Endodermal cell (in vitro differentiated cells): ENCODE results near the gene C1orf56. TPM values are rescaled to one million over a fixed set of nuclear protein-coding genes. Genes with fewer than 3 reads are reported as not detected.

ENCODE experiments used
- DNase-seq: peaks from one replicate; pipeline ENCODE4 v3.0.0-alpha.2; 2017
- H3K27ac ChIP-seq: 2 replicates; pipeline ENCODE4 v1.5.1; 2013; ENCODE audit warnings: mild to moderate bottlenecking, low read depth, low read length, moderate library complexity
- H3K27me3 ChIP-seq: 2 replicates; pipeline ENCODE4 v1.6.1; 2013; ENCODE audit warnings: mild to moderate bottlenecking, low read length, moderate library complexity; ENCODE audit not compliant: insufficient read depth, control insufficient read depth, poor library complexity, severe bottlenecking
- H3K36me3 ChIP-seq: 2 replicates; pipeline ENCODE4 v1.7.0; 2013; ENCODE audit warnings: mild to moderate bottlenecking, low read length, moderate library complexity; ENCODE audit not compliant: control insufficient read depth, insufficient read depth
- H3K4me1 ChIP-seq: one replicate; pipeline ENCODE4 v1.7.0; 2013; ENCODE audit warnings: low read length; ENCODE audit not compliant: control insufficient read depth, insufficient read depth
- H3K4me3 ChIP-seq: 2 replicates; pipeline ENCODE4 v1.5.1; 2013; ENCODE audit warnings: mild to moderate bottlenecking, low read length, moderate library complexity
- H3K9ac ChIP-seq: 2 replicates; pipeline ENCODE4 v1.6.1; 2013; ENCODE audit warnings: mild to moderate bottlenecking, low read length, moderate library complexity; ENCODE audit not compliant: poor library complexity, severe bottlenecking; ENCODE audit errors: extremely low read depth
- H3K9me3 ChIP-seq: 2 replicates; pipeline ENCODE4 v1.6.1; 2013; ENCODE audit warnings: mild to moderate bottlenecking, low read length, moderate library complexity; ENCODE audit not compliant: control insufficient read depth
- H3K27ac Mint-ChIP-seq: 2 replicates; pipeline ENCODE4 v1.8.0; 2020; ENCODE audit warnings: mixed read lengths
- H3K27me3 Mint-ChIP-seq: 2 replicates; pipeline ENCODE4 v1.8.0; 2021; ENCODE audit warnings: mild to moderate bottlenecking, mixed read lengths; ENCODE audit not compliant: insufficient read depth
- H3K36me3 Mint-ChIP-seq: 2 replicates; pipeline ENCODE4 v1.8.0; 2020; ENCODE audit warnings: low read depth, mixed read lengths
- H3K4me1 Mint-ChIP-seq: 2 replicates; pipeline ENCODE4 v1.8.0; 2020; ENCODE audit warnings: mixed read lengths
- H3K4me3 Mint-ChIP-seq: 2 replicates; pipeline ENCODE4 v1.8.0; 2020; ENCODE audit warnings: mild to moderate bottlenecking, moderate library complexity, mixed read lengths
- H3K9me3 Mint-ChIP-seq: 2 replicates; pipeline ENCODE4 v1.8.0; 2020; ENCODE audit warnings: mild to moderate bottlenecking, mixed read lengths
- WGBS, 2 experiments: methylation state at CpG; one replicate each; pipeline versions ENCODE4 v1.1.5 to v1.1.7; 2013; ENCODE audit warnings: missing lambda C conversion rate in 2 of 2, mixed read lengths in 1 of 2; ENCODE audit not compliant: insufficient coverage in 1 of 2, insufficient read length in 1 of 2; 5-methylcytosine and 5-hydroxymethylcytosine counted together
- total RNA-seq, 2 donors: library from RNA; stranded (reverse); fragmentation: NEBNext Ultra II Directional in 1 of 2; extraction: Animal tissue kit (Norgen Biotek cat#: 25700) in 1 of 2; gene quantifications; 2 replicates in 1 of 2; 3 replicates in 1 of 2; pipeline ENCODE4 v1.2.1, GENCODE V29; 2021
- TF ChIP-seq, protein P1 (sequence below): fragments of 200-600 bp; sonication (generic); conservative IDR thresholded peaks from 2 replicates; pipeline ENCODE4 v1.5.0; 2021; ENCODE audit warnings: antibody characterized with exemption, mild to moderate bottlenecking

C1orf56 gene
- total RNA-seq, 2 donors from 2014 or later = 4.7 to 6.6 TPM

DNA sequence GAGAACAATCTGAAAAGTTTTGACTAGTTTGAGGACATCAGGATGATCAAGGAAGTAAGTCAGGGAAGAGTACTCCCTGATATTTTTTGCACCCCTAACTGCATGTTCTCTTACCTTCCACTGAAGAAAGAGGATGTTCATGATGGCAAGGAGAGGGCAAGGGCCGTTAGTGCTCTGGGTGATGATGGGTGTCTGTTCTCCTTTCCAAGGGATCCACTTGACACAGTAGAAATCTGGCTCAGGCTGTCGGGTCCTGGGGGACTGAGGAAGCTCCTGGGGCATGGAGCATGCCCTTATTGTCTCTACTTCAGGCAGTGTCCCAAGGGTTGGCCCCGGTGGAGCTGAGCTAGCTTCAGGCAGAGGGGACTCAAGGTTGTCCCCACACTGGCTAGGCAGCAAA lies 45.5 kb upstream of the C1orf56 start:
- Histone ChIP-seq H3K27me3 (no peaks in the 10 kb centered on the region), H3K9ac (no peak overlapping the region), H3K9me3 (no peaks in the 10 kb centered on the region), H3K27ac (no peak overlapping the region), H3K4me3 (no peak overlapping the region), H3K4me1 (peaks cover 2% of the 10 kb centered on the region), H3K36me3 (no peaks in the 10 kb centered on the region)
- DNase-seq = no peak
- WGBS, 2 experiments = 96 to 100% methylated on average over 1 to 3 of the region's 3 CpGs
- no peak overlapping the region for H3K4me3 Mint-ChIP-seq
- H3K4me1 Mint-ChIP-seq = peaks cover 21% of the 10 kb centered on the region
- H3K36me3 Mint-ChIP-seq = no peaks in the 10 kb centered on the region
- no peaks in the 10 kb centered on the region for H3K9me3 Mint-ChIP-seq
- no peaks in the 10 kb centered on the region for H3K27me3 Mint-ChIP-seq
- TF ChIP-seq, protein P1, sequence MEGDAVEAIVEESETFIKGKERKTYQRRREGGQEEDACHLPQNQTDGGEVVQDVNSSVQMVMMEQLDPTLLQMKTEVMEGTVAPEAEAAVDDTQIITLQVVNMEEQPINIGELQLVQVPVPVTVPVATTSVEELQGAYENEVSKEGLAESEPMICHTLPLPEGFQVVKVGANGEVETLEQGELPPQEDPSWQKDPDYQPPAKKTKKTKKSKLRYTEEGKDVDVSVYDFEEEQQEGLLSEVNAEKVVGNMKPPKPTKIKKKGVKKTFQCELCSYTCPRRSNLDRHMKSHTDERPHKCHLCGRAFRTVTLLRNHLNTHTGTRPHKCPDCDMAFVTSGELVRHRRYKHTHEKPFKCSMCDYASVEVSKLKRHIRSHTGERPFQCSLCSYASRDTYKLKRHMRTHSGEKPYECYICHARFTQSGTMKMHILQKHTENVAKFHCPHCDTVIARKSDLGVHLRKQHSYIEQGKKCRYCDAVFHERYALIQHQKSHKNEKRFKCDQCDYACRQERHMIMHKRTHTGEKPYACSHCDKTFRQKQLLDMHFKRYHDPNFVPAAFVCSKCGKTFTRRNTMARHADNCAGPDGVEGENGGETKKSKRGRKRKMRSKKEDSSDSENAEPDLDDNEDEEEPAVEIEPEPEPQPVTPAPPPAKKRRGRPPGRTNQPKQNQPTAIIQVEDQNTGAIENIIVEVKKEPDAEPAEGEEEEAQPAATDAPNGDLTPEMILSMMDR = no peak
- H3K27ac Mint-ChIP-seq = no peak overlapping the region

DNA sequence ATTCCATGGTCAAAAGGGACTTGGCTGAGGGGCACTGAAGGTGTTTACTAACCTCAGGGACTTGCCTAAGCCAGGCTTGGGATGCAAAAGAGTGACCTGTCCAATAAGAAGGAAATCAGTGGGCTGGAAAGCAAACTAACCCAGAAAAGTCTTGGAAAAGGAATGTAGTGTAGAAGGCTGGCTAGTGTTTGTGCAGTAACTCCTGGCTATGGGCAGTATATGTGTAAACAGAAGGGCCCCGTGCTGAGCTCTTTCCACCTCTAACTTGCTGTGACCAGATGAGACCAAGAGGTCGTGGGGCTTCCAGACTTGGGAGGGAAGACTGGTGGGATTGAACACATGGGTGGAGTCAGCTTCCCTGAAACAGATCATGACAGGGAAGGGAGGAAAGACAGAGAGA lies 44.9 kb upstream of the C1orf56 start:
- Mint-ChIP-seq H3K36me3 (no peaks in the 10 kb centered on the region), H3K4me3 (no peak overlapping the region), H3K4me1 (peaks cover 25% of the 10 kb centered on the region), H3K27ac (no peak overlapping the region), H3K27me3 (no peaks in the 10 kb centered on the region), H3K9me3 (no peaks in the 10 kb centered on the region)
- 89 to 92% methylated on average over 2 of the region's 2 CpGs for WGBS, 2 experiments
- TF ChIP-seq, protein P1 = no peak
- Histone ChIP-seq H3K9ac (no peak overlapping the region), H3K27me3 (no peaks in the 10 kb centered on the region), H3K9me3 (no peaks in the 10 kb centered on the region), H3K27ac (no peak overlapping the region), H3K4me1 (peaks cover 3% of the 10 kb centered on the region), H3K4me3 (no peak overlapping the region), H3K36me3 (no peaks in the 10 kb centered on the region)
- DNase-seq = no peak

DNA sequence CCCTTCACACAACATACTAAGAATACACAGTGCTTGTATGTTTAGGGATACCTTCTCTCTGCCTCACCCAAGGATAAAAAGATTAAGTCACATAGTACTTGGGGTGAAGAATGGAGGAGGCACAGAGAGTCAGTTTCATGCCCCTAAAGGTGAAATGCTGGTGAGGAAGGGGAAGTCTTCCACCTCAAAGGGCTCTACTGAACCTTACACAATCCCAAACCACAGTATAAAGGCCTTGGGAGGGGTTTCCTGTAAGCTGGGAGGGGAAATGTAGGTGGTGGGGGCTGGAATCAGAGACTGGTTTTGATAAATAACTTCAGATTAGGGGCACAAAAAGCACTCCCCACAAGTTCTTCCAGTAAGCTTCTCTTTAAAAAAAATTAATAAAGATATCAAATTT lies 44.4 kb upstream of the C1orf56 start:
- H3K9ac ChIP-seq = no peak overlapping the region
- H3K27ac ChIP-seq = no peak overlapping the region
- no peaks in the 10 kb centered on the region for H3K27me3 Mint-ChIP-seq
- TF ChIP-seq, protein P1 = no peak
- H3K27ac Mint-ChIP-seq = no peak overlapping the region
- DNase-seq = no peak
- H3K36me3 Mint-ChIP-seq = no peaks in the 10 kb centered on the region
- no peaks in the 10 kb centered on the region for H3K36me3 ChIP-seq
- H3K4me1 ChIP-seq = peaks cover 3% of the 10 kb centered on the region
- H3K27me3 ChIP-seq = no peaks in the 10 kb centered on the region
- no peaks in the 10 kb centered on the region for H3K9me3 Mint-ChIP-seq
- H3K4me3 ChIP-seq = no peak overlapping the region
- H3K4me1 Mint-ChIP-seq = peaks cover 30% of the 10 kb centered on the region
- no peak overlapping the region for H3K4me3 Mint-ChIP-seq
- no peaks in the 10 kb centered on the region for H3K9me3 ChIP-seq
